ENCODE results near the gene OTULIN. TPM values are rescaled to one million over a fixed set of nuclear protein-coding genes. Genes with fewer than 3 reads are reported as not detected.

Gene OTULIN
- total RNA-seq, 1 experiment from 2014 or later, result 36.0 TPM

DNA sequence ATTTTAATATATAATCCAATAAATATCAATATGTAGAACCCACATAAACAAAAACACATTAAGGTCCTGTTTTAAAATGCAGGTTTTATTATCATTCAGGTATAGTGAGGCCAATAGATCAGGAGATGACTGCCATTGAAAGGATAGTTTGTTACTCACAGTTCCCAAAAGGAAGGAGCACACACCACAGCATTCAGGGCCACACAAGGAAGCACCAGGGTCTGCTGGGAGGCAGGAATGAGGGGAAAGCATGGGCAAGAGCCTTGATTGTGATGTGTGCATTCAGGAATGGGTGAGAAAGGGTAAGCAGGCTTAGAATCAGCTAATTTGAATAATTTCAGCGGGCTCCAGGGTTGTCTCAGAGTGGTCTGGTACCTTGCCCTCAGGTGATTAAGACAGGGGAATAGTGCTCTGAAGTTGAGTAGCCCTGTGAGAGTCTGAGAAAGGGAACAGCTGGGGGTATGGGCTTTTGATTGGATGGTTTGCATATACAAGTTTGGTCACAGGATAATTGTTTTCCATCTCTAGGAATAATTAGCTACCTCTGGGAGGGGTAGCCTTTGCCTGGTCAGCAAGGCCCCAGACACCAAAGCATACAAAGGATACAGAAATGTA is 19.8 kb upstream of the OTULIN start:
- Mint-ChIP-seq H3K9me3 (ENCODE audit: low read depth, unreplicated experiment) (no peaks in the 10 kb centered on the region), H3K4me3 (ENCODE audit: low read depth, unreplicated experiment) (no peak overlapping the region), H3K4me1 (ENCODE audit: low read depth, unreplicated experiment) (no peaks in the 10 kb centered on the region), H3K27me3 (ENCODE audit: unreplicated experiment) (peaks cover 49% of the 10 kb centered on the region), H3K27ac (ENCODE audit: unreplicated experiment) (no peak overlapping the region), H3K36me3 (ENCODE audit: insufficient read depth, unreplicated experiment) (no peaks in the 10 kb centered on the region)
- CTCF ChIA-PET, result no interaction called here
- TF ChIP-seq, protein P1, sequence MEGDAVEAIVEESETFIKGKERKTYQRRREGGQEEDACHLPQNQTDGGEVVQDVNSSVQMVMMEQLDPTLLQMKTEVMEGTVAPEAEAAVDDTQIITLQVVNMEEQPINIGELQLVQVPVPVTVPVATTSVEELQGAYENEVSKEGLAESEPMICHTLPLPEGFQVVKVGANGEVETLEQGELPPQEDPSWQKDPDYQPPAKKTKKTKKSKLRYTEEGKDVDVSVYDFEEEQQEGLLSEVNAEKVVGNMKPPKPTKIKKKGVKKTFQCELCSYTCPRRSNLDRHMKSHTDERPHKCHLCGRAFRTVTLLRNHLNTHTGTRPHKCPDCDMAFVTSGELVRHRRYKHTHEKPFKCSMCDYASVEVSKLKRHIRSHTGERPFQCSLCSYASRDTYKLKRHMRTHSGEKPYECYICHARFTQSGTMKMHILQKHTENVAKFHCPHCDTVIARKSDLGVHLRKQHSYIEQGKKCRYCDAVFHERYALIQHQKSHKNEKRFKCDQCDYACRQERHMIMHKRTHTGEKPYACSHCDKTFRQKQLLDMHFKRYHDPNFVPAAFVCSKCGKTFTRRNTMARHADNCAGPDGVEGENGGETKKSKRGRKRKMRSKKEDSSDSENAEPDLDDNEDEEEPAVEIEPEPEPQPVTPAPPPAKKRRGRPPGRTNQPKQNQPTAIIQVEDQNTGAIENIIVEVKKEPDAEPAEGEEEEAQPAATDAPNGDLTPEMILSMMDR (IDR thresholded peaks at IDR 0.05; ENCODE audit: unreplicated experiment), result no peak
- intact Hi-C loops (cut with micrococcal nuclease; ENCODE audit: unreplicated experiment), result loop anchor here (5.0 to 10.0 kb wide), 2 partner anchors 112 to 1170 kb away; no protein-coding TSS in a partner anchor
- no TSS peak for BruUV-seq (replicated peaks)
- no peak for DNase-seq

DNA sequence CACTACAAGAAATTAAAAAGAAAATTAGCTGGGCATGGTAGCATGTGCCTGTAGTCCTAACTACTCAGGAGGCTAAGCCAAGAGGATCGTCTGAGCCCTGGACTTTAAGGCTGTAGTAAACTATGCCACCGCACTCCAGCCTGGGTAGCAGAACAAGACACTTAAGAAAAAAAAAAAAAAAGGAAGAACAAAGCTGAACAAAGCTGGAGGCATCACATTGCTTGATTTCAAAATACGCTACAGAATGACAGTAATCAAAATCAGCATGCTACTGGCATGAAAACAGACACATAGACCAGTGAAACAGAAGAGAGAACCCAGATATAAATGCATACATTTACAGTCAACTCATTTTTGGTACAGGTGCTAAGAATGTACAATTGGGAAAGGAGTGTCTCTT is 14.5 kb upstream of the OTULIN start:
- Mint-ChIP-seq H3K4me1 (ENCODE audit: low read depth, unreplicated experiment) (no peaks in the 10 kb centered on the region), H3K9me3 (ENCODE audit: low read depth, unreplicated experiment) (no peaks in the 10 kb centered on the region), H3K4me3 (ENCODE audit: low read depth, unreplicated experiment) (no peak overlapping the region), H3K27ac (ENCODE audit: unreplicated experiment) (no peak overlapping the region), H3K36me3 (ENCODE audit: insufficient read depth, unreplicated experiment) (no peaks in the 10 kb centered on the region), H3K27me3 (ENCODE audit: unreplicated experiment) (peaks cover 68% of the 10 kb centered on the region)
- BruUV-seq (replicated peaks), result no TSS peak
- CTCF ChIA-PET, result no interaction called here
- DNase-seq, result no peak
- intact Hi-C loops (cut with micrococcal nuclease; ENCODE audit: unreplicated experiment), result no loop called here
- TF ChIP-seq, protein P1 (IDR thresholded peaks at IDR 0.05; ENCODE audit: unreplicated experiment), result no peak

DNA sequence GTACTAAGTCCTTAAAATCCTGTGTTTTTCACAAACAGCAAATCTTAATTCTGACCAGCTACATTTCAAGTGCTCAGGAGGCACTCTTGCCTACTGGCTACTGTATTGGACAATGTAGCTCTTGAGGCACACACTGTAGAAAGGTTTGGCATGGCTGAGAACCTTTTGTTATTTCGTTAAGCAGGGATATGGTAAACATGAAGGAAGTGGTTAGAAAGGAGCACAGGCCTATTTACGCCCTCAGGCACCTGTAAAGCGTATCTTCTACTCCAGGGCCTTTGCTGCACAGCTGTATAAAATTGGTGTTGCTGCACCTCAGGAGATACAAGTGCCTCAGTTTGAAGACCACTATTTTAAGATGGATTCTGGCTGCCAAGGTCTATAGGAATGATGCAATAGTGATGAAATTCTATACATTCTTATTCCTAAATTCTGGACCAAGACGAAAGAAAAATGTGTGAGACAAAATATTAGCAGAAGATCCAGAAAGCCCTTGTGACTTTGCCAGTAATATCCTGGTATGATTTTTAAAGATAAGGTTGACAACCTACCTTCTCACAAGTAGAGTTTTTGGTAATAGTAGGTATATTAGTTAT is 9.3 kb upstream of the OTULIN start:
- Mint-ChIP-seq H3K4me1 (ENCODE audit: low read depth, unreplicated experiment) (no peaks in the 10 kb centered on the region), H3K36me3 (ENCODE audit: insufficient read depth, unreplicated experiment) (no peaks in the 10 kb centered on the region), H3K27me3 (ENCODE audit: unreplicated experiment) (peaks cover 35% of the 10 kb centered on the region), H3K9me3 (ENCODE audit: low read depth, unreplicated experiment) (no peaks in the 10 kb centered on the region), H3K27ac (ENCODE audit: unreplicated experiment) (no peak overlapping the region), H3K4me3 (ENCODE audit: low read depth, unreplicated experiment) (no peak overlapping the region)
- CTCF ChIA-PET, result no interaction called here
- BruUV-seq (replicated peaks), result no TSS peak
- no peak for DNase-seq
- TF ChIP-seq, protein P1 (IDR thresholded peaks at IDR 0.05; ENCODE audit: unreplicated experiment), result no peak
- intact Hi-C loops (cut with micrococcal nuclease; ENCODE audit: unreplicated experiment), result no loop called here

DNA sequence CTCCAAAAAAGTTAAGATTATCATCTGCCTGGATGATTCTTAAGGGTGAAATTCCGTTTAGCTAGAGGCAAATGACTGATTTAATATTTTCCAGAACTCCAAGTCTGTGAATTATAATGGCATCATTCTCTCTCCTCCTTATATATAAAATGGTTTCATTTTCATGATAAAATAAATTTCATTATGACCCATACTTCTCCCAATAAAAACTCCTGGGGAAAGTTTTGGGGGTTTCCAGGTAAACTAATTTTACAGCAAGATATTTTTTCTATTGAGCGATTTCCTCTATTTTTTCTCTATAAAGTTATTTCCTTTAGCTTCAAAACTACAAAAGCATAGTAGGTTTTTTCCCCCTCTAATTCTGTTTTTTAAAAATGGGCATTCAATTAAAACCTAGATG is 7.6 kb upstream of the OTULIN start:
- TF ChIP-seq, protein P1 (IDR thresholded peaks at IDR 0.05; ENCODE audit: unreplicated experiment), result no peak
- Mint-ChIP-seq H3K27me3 (ENCODE audit: unreplicated experiment) (peaks cover 22% of the 10 kb centered on the region), H3K36me3 (ENCODE audit: insufficient read depth, unreplicated experiment) (no peaks in the 10 kb centered on the region), H3K27ac (ENCODE audit: unreplicated experiment) (no peak overlapping the region), H3K4me1 (ENCODE audit: low read depth, unreplicated experiment) (peaks cover 9% of the 10 kb centered on the region), H3K4me3 (ENCODE audit: low read depth, unreplicated experiment) (no peak overlapping the region), H3K9me3 (ENCODE audit: low read depth, unreplicated experiment) (no peaks in the 10 kb centered on the region)
- CTCF ChIA-PET, result no interaction called here
- no TSS peak for BruUV-seq (replicated peaks)
- no peak for DNase-seq
- intact Hi-C loops (cut with micrococcal nuclease; ENCODE audit: unreplicated experiment), result no loop called here
